Kidney (tissue), 14 donors: ENCODE data around the gene DROSHA. TPM values are rescaled to one million over a fixed set of nuclear protein-coding genes. Genes with fewer than 3 reads are reported as not detected.

Experiments
- DNase-seq, 5 donors: peaks; one replicate each; pipeline ENCODE4 v3.0.0-alpha.2; 2013 to 2020
- FAIRE-seq: peaks from 2 replicates; lab custom pipeline; 2012; peaks lifted over from hg19 to GRCh38; lab: Jason Lieb, UNC
- H3K27ac ChIP-seq, 2 donors: one replicate each; pipeline ENCODE4 v1.7.0; 2013; ENCODE audit warnings: low read depth in 2 of 2, low read length in 2 of 2, inconsistent platforms in 1 of 2
- H3K27me3 ChIP-seq: one replicate; pipeline ENCODE4 v1.7.1; 2013; ENCODE audit warnings: low read length, inconsistent platforms; ENCODE audit not compliant: control insufficient read depth, insufficient read depth
- H3K36me3 ChIP-seq, 3 donors: one replicate each; pipeline versions ENCODE4 v1.7.0 to v1.7.1; 2013; ENCODE audit warnings: low read length in 3 of 3, control low read depth in 1 of 3, inconsistent platforms in 1 of 3; ENCODE audit not compliant: insufficient read depth in 3 of 3, control insufficient read depth in 2 of 3
- H3K4me1 ChIP-seq, 3 donors: one replicate each; pipeline versions ENCODE4 v1.7.0 to v1.7.1; 2013; ENCODE audit warnings: low read length in 3 of 3, inconsistent platforms in 1 of 3, low read depth in 1 of 3; ENCODE audit not compliant: control insufficient read depth in 2 of 3, insufficient read depth in 2 of 3
- H3K4me3 ChIP-seq, 3 donors: one replicate each; pipeline versions ENCODE4 v1.7.0 to v1.8.1; 2013; ENCODE audit warnings: low read length in 3 of 3, control low read depth in 1 of 3, inconsistent platforms in 1 of 3
- H3K9ac ChIP-seq, 3 donors: one replicate each; pipeline versions ENCODE4 v1.7.0 to v1.7.1; 2013; ENCODE audit warnings: low read length in 3 of 3, control low read depth in 1 of 3, inconsistent platforms in 1 of 3
- H3K9me3 ChIP-seq, 3 donors: one replicate each; pipeline versions ENCODE4 v1.7.0 to v1.7.1; 2013; ENCODE audit warnings: low read length in 3 of 3, control low read depth in 1 of 3, inconsistent platforms in 1 of 3; ENCODE audit not compliant: control insufficient read depth in 2 of 3, insufficient read depth in 1 of 3
- CTCF ChIP-seq: IDR thresholded peaks from 3 replicates; pipeline ENCODE4 v1.5.1; 2012; ENCODE audit warnings: mild to moderate bottlenecking, moderate library complexity, borderline replicate concordance; ENCODE audit not compliant: insufficient read depth; ENCODE audit errors: extremely low read depth
- intact Hi-C: fragments of 100-400 bp; cut with DNase I; formaldehyde crosslinking; loops from one replicate; pipeline ENCODE4 v1.11.1; 2022
- polyA plus RNA-seq: library from polyadenylated mRNA; stranded (reverse); fragments of 350-450 nt; fragmentation: Illumina TruSeq; extraction: RNeasy Lipid Tissue Mini Kit (QIAGEN cat#74804); gene quantifications from one replicate; pipeline ENCODE4 v1.2.3, GENCODE V29; 2014; ENCODE audit warnings: low read depth, low replicate concordance; ENCODE audit not compliant: insufficient read depth
- total RNA-seq: library from RNA; stranded (reverse); fragmentation: NEBNext Ultra II Directional; extraction: Animal tissue kit (Norgen Biotek cat#: 25700); gene quantifications from one replicate; pipeline ENCODE4 v1.2.1, GENCODE V29; 2021
- donor health status: control.
- donor health status: control.
- donor health status: control.
- donor health status: control.
- donor health status: control.
- donor health status: DM: yes; HTN: yes; CAD: no.
- donor health status: Normal renal cell carcinoma (clear cell type).

Gene DROSHA
- total and polyA plus RNA-seq, 2 donors from 2014 or later: 39.9 to 51.6 TPM

GRCh38 chr5:31415960-31416359 is 115.9 kb downstream of the DROSHA start:
- Histone ChIP-seq H3K9me3 (no peaks in the 10 kb centered on the region), H3K27ac (no peak overlapping the region), H3K4me3 (no peak overlapping the region), H3K27me3 (no peaks in the 10 kb centered on the region), H3K36me3 (peaks cover 3 to 27% (median 9%) of the 10 kb centered on the region in 3 donors), H3K4me1 (no peaks in the 10 kb centered on the region), H3K9ac (no peak overlapping the region)
- no peak for TF ChIP-seq CTCF
- intact Hi-C loops: no loop called here
- FAIRE-seq (no peak), DNase-seq (no peak)

GRCh38 chr5:31415009-31415923 is 116.6 kb downstream of the DROSHA start:
- DNase-seq (no peak), FAIRE-seq (no peak)
- H3K4me3 ChIP-seq: no peak overlapping the region
- no peak overlapping the region for H3K27ac ChIP-seq
- TF ChIP-seq CTCF: no peak
- H3K36me3 ChIP-seq: peaks cover 4 to 27% (median 10%) of the 10 kb centered on the region in 3 donors
- no peaks in the 10 kb centered on the region for H3K27me3 ChIP-seq
- no peak overlapping the region for H3K9ac ChIP-seq
- H3K9me3 ChIP-seq: no peaks in the 10 kb centered on the region
- intact Hi-C loops: no loop called here
- H3K4me1 ChIP-seq: no peaks in the 10 kb centered on the region

GRCh38 chr5:31413030-31413812 is 118.7 kb downstream of the DROSHA start:
- TF ChIP-seq CTCF: no peak
- Histone ChIP-seq H3K36me3 (peaks cover 2 to 18% (median 4%) of the 10 kb centered on the region in 3 donors), H3K27ac (no peak overlapping the region), H3K4me1 (no peaks in the 10 kb centered on the region), H3K4me3 (no peak overlapping the region), H3K9ac (no peak overlapping the region), H3K27me3 (no peaks in the 10 kb centered on the region), H3K9me3 (no peaks in the 10 kb centered on the region)
- DNase-seq (no peak), FAIRE-seq (no peak)
- intact Hi-C loops: no loop called here
